IMR-90 (cell line): ENCODE results near the gene PAX5. TPM values are rescaled to one million over a fixed set of nuclear protein-coding genes. Genes with fewer than 3 reads are reported as not detected.

Experiments used
- ATAC-seq: fragments of 200-7000 bp; cut with Tn5 transposase; 2 replicates; pipeline ENCODE4 v1.9.1; 2020; ENCODE audit warnings: low read depth, mild to moderate bottlenecking, moderate library complexity
- BruUV-seq: library from RNA; stranded (reverse); fragments of 400-500 nt; replicated peaks from 2 replicates; lab custom pipeline; 2021; lab: Mats Ljungman, UMichigan
- CTCF ChIA-PET: fragments of 300-600 bp; formaldehyde crosslinking; extraction: SDS; loops from one replicate; lab custom pipeline; 2021; ENCODE audit warnings: antibody characterized with exemption; lab: Yijun Ruan, JAX
- POLR2A ChIA-PET: fragments of 300-600 bp; sonication (Branson Sonifier 250); formaldehyde crosslinking; loops from one replicate; lab custom pipeline; 2022; ENCODE audit warnings: antibody characterized with exemption; ENCODE audit not compliant: unreplicated experiment; lab: Charles Lee
- DNase-seq: peaks from one replicate; pipeline ENCODE4 v3.0.0; 2013
- H2AFZ ChIP-seq: replicated peaks from 2 replicates; pipeline ENCODE3; 2013; ENCODE audit warnings: low read length, mild to moderate bottlenecking; ENCODE audit not compliant: poor library complexity
- H2AK5ac ChIP-seq: 2 replicates; pipeline ENCODE4 v1.6.1; 2013; ENCODE audit warnings: low read depth, low read length, inconsistent platforms
- H2AK9ac ChIP-seq: replicated peaks from 2 replicates; pipeline ENCODE3; 2013; ENCODE audit warnings: mild to moderate bottlenecking, low read depth, low read length, moderate library complexity; ENCODE audit not compliant: poor library complexity
- H2BK120ac ChIP-seq: 2 replicates; pipeline ENCODE4 v1.6.1; 2013; ENCODE audit warnings: low read depth, low read length, inconsistent platforms
- H2BK15ac ChIP-seq: 3 replicates; pipeline ENCODE4 v1.6.1; 2013; ENCODE audit warnings: low read depth, low read length, inconsistent platforms
- H2BK20ac ChIP-seq: 2 replicates; pipeline ENCODE4 v1.6.1; 2013; ENCODE audit warnings: low read depth, mild to moderate bottlenecking, inconsistent platforms, low read length, moderate library complexity
- H2BK5ac ChIP-seq: 2 replicates; pipeline ENCODE4 v1.6.1; 2013; ENCODE audit warnings: mild to moderate bottlenecking, low read depth, low read length, inconsistent platforms; ENCODE audit not compliant: poor library complexity, severe bottlenecking
- H3K14ac ChIP-seq: replicated peaks from 2 replicates; pipeline ENCODE4 v1.6.1; 2013; ENCODE audit warnings: low read depth, low read length, inconsistent platforms
- H3K18ac ChIP-seq: 2 replicates; pipeline ENCODE4 v1.6.1; 2013; ENCODE audit warnings: low read depth, low read length, control low read depth
- H3K23ac ChIP-seq: 2 replicates; pipeline ENCODE4 v1.6.1; 2013; ENCODE audit warnings: low read depth, low read length, inconsistent platforms
- H3K27ac ChIP-seq: 2 replicates; pipeline ENCODE4 v1.5.1; 2013; ENCODE audit warnings: mild to moderate bottlenecking, control low read depth, low read length; ENCODE audit not compliant: insufficient read depth
- H3K27me3 ChIP-seq: 2 replicates; pipeline ENCODE4 v1.6.1; 2013; ENCODE audit warnings: low read length; ENCODE audit not compliant: control insufficient read depth, insufficient read depth
- H3K36me3 ChIP-seq: 2 replicates; pipeline ENCODE4 v1.6.1; 2013; ENCODE audit warnings: low read length, mixed read lengths; ENCODE audit not compliant: control insufficient read depth, insufficient read depth
- H3K4ac ChIP-seq: 2 replicates; pipeline ENCODE4 v1.6.1; 2013; ENCODE audit warnings: low read depth, low read length, inconsistent platforms
- H3K4me1 ChIP-seq: 2 replicates; pipeline ENCODE4 v1.6.1; 2013; ENCODE audit warnings: low read length, mixed read lengths; ENCODE audit not compliant: control insufficient read depth, insufficient read depth
- H3K4me2 ChIP-seq: 2 replicates; pipeline ENCODE4 v1.6.1; 2013; ENCODE audit warnings: low read depth, mild to moderate bottlenecking, control low read depth, low read length, moderate library complexity
- H3K4me3 ChIP-seq: 2 replicates; pipeline ENCODE4 v1.5.1; 2013; ENCODE audit warnings: low read depth, mild to moderate bottlenecking, control low read depth, low read length, moderate library complexity; ENCODE audit not compliant: insufficient read depth
- H3K56ac ChIP-seq: 2 replicates; pipeline ENCODE4 v1.6.1; 2013; ENCODE audit warnings: low read length, inconsistent platforms; ENCODE audit not compliant: insufficient read depth; ENCODE audit errors: extremely low read depth
- H3K79me1 ChIP-seq, 2 experiments: 2 replicates each; pipeline ENCODE4 v1.6.1; 2013; ENCODE audit warnings: low read length in 2 of 2, inconsistent platforms in 1 of 2, low read depth in 1 of 2
- H3K9ac ChIP-seq: 2 replicates; pipeline ENCODE4 v1.6.1; 2013; ENCODE audit warnings: low read depth, low read length, control low read depth
- H3K9me1 ChIP-seq: 2 replicates; pipeline ENCODE4 v1.6.1; 2013; ENCODE audit warnings: low read length, inconsistent platforms; ENCODE audit not compliant: insufficient read depth
- H3K9me3 ChIP-seq: 2 replicates; pipeline ENCODE4 v1.6.1; 2013; ENCODE audit warnings: low read length; ENCODE audit not compliant: control insufficient read depth, insufficient read depth
- H4K20me1 ChIP-seq: 2 replicates; pipeline ENCODE4 v1.6.1; 2013; ENCODE audit warnings: low read length, inconsistent platforms; ENCODE audit not compliant: insufficient read depth
- H4K5ac ChIP-seq: 2 replicates; pipeline ENCODE4 v1.6.1; 2013; ENCODE audit warnings: mild to moderate bottlenecking, low read depth, low read length, control low read depth
- H4K8ac ChIP-seq, 2 experiments: 2 replicates each; pipeline ENCODE4 v1.6.1; 2013; ENCODE audit warnings: low read depth in 2 of 2, low read length in 2 of 2, control low read depth in 1 of 2, inconsistent platforms in 1 of 2
- H4K91ac ChIP-seq: 2 replicates; pipeline ENCODE4 v1.6.1; 2013; ENCODE audit warnings: low read depth, low read length, inconsistent platforms; ENCODE audit not compliant: insufficient read depth
- BHLHE40 ChIP-seq: fragments of 150-350 bp; IDR thresholded peaks from 2 replicates; pipeline ENCODE4 v1.6.1; 2016; ENCODE audit warnings: mild to moderate bottlenecking, low read depth, low read length
- CTCF ChIP-seq: conservative IDR thresholded peaks from 2 replicates; pipeline ENCODE4 v1.5.1; 2012; ENCODE audit warnings: mild to moderate bottlenecking, low read depth, low read length, improper control_type of control experiment
- ELK1 ChIP-seq: fragments of 150-350 bp; IDR thresholded peaks from 2 replicates; pipeline ENCODE4 v1.6.1; 2016; ENCODE audit warnings: low read depth, mild to moderate bottlenecking, low read length, moderate library complexity, borderline replicate concordance
- FOS ChIP-seq: fragments of 150-350 bp; IDR thresholded peaks from 2 replicates; pipeline ENCODE4 v1.6.1; 2016; ENCODE audit warnings: low read depth, low read length
- MAFK ChIP-seq: IDR thresholded peaks from 2 replicates; pipeline ENCODE4 v1.6.1; 2012; ENCODE audit warnings: low read depth, low read length, improper control_type of control experiment
- NFE2L2 ChIP-seq: fragments of 150-350 bp; IDR thresholded peaks from 2 replicates; pipeline ENCODE4 v1.6.1; 2016; ENCODE audit warnings: low read depth, mild to moderate bottlenecking, low read length
- RAD21 ChIP-seq: IDR thresholded peaks from 2 replicates; pipeline ENCODE4 v1.6.1; 2012; ENCODE audit warnings: low read length, improper control_type of control experiment
- SMC3 ChIP-seq: fragments of 150-350 bp; IDR thresholded peaks from 2 replicates; pipeline ENCODE4 v1.6.1; 2016; ENCODE audit warnings: low read depth, mild to moderate bottlenecking, antibody characterized with exemption, low read length, moderate library complexity
- WGBS, 2 experiments: methylation state at CpG; one replicate each; pipeline versions ENCODE4 v1.1.5 to v1.1.7; 2013; ENCODE audit warnings: missing lambda C conversion rate in 2 of 2; ENCODE audit not compliant: insufficient read length in 1 of 2; ENCODE audit errors: extremely low coverage in 2 of 2; 5-methylcytosine and 5-hydroxymethylcytosine counted together
- dilution Hi-C: fragments of 300-500 bp; cut with HindIII; formaldehyde crosslinking; loops from one replicate; pipeline ENCODE4 v1.14.3; 2018; ENCODE audit warnings: low sequenced_read_pairs; ENCODE audit not compliant: unreplicated experiment
- in situ Hi-C: fragments of 300-500 bp; cut with MboI; formaldehyde crosslinking; loops from 3 replicates; pipeline ENCODE4 v1.14.3; 2019; ENCODE audit warnings: low sequenced_read_pairs, inconsistent platforms, mixed read lengths
- intact Hi-C: fragments of 100-400 bp; cut with micrococcal nuclease; formaldehyde crosslinking; loops from 2 replicates; pipeline ENCODE4 v1.10.0; 2022
- polyA plus RNA-seq, 3 experiments: library from polyadenylated mRNA; depleted of rRNA; stranded (reverse); fragments of >200 nt; gene quantifications; 2 replicates each; pipeline ENCODE4 v1.2.3, GENCODE V29; 2012; ENCODE audit warnings: low replicate concordance in 1 of 3
- total RNA-seq: library from RNA; depleted of rRNA; stranded (reverse); fragments of >200 nt; gene quantifications from 2 replicates; pipeline ENCODE4 v1.2.3, GENCODE V29; 2012

PAX5 gene
- total and polyA plus RNA-seq, 2 of the 4 experiments (the other 2 are of a cell fraction): not detected

GRCh38 chr9:36877239-36877638 lies 156.8 kb downstream of the PAX5 start:
- H3K4me2 ChIP-seq: no peak overlapping the region
- no peak overlapping the region for H3K18ac ChIP-seq
- no peak overlapping the region for H3K4me3 ChIP-seq
- no peaks in the 10 kb centered on the region; the same call in 1 of the 2 replicates for H4K20me1 ChIP-seq
- H4K91ac ChIP-seq: no peak overlapping the region
- no peak overlapping the region for H2AFZ ChIP-seq
- H3K56ac ChIP-seq: no peak overlapping the region
- no peaks in the 10 kb centered on the region for H3K4me1 ChIP-seq
- no TSS peak for BruUV-seq
- TF ChIP-seq NFE2L2 (no peak), RAD21 (no peak), MAFK (no peak), BHLHE40 (no peak), FOS (no peak), ELK1 (no peak), CTCF (no peak), SMC3 (no peak)
- H3K27ac ChIP-seq: no peak overlapping the region
- ChIA-PET POLR2A (no interaction called here), CTCF (no interaction called here)
- H3K27me3 ChIP-seq: peaks cover 44% of the 10 kb centered on the region
- H4K8ac ChIP-seq: no peak overlapping the region
- no peak overlapping the region for H2AK9ac ChIP-seq
- no peaks in the 10 kb centered on the region for H3K9me1 ChIP-seq
- intact Hi-C loops (loop anchor here (10.0 kb wide), 1 partner anchor 108 kb away; no protein-coding TSS in a partner anchor), dilution Hi-C loops (no loop called here), in situ Hi-C loops (no loop called here)
- no peak overlapping the region for H3K9ac ChIP-seq
- H4K5ac ChIP-seq: no peak overlapping the region
- no peak overlapping the region for H2BK120ac ChIP-seq
- no peak overlapping the region for H2BK20ac ChIP-seq
- WGBS, 2 experiments: 66% methylated on average over 4 of the region's 6 CpGs; no CpG with 5 or more reads in 1 of the 2 experiments
- no peak overlapping the region for H3K23ac ChIP-seq
- no peak overlapping the region for H3K4ac ChIP-seq
- H3K9me3 ChIP-seq: 0 out of 2 replicates have a peak, but pooled peaks cover 2% of the 10 kb centered on the region
- no peaks in the 10 kb centered on the region for H3K79me1 ChIP-seq
- H2AK5ac ChIP-seq: no peak overlapping the region
- ATAC-seq (no peak), DNase-seq (no peak)
- H2BK15ac ChIP-seq: no peak overlapping the region
- H3K36me3 ChIP-seq: no peaks in the 10 kb centered on the region
- H3K14ac ChIP-seq: no peak overlapping the region
- H2BK5ac ChIP-seq: no peak overlapping the region
